ENCODE data around the gene FKBP1A. TPM values are rescaled to one million over a fixed set of nuclear protein-coding genes. Genes with fewer than 3 reads are reported as not detected.

The FKBP1A gene
- total and polyA plus RNA-seq, 3 donors from 2014 or later, result 90.9 to 182 (median 122) TPM

DNA sequence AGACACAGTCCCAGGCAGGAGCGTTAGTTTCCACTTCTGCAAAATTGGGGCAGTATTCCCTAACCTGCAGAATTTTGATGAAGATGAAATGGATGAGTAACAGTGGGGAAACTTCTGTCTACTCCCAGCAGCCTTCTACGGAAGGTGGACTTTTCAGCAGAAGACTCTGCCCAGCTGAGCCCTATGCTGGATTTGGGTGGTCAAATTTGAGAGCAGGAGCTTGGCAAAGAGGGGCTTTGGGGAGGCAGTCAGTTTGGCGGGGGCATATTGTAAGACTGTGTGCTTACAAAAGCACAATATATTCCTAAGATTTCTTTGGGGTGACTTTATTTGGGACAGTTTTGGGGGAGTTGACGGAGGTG is 58.5 kb downstream of the FKBP1A start:
- intact Hi-C loops (cut with DNase I; ENCODE audit: low total_unique reads), result no loop called here
- Histone ChIP-seq H3K27ac (no peak overlapping the region), H3K9me3 (no peaks in the 10 kb centered on the region), H3K4me1 (peaks cover 11% of the 10 kb centered on the region), H3K4me3 (no peak overlapping the region), H3K36me3 (ENCODE audit: low read depth, missing control alignments) (no peaks in the 10 kb centered on the region), H3K27me3 (no peaks in the 10 kb centered on the region)
- TF ChIP-seq POLR2A (IDR thresholded peaks at IDR 0.05), result no peak
- TF ChIP-seq, protein P1, sequence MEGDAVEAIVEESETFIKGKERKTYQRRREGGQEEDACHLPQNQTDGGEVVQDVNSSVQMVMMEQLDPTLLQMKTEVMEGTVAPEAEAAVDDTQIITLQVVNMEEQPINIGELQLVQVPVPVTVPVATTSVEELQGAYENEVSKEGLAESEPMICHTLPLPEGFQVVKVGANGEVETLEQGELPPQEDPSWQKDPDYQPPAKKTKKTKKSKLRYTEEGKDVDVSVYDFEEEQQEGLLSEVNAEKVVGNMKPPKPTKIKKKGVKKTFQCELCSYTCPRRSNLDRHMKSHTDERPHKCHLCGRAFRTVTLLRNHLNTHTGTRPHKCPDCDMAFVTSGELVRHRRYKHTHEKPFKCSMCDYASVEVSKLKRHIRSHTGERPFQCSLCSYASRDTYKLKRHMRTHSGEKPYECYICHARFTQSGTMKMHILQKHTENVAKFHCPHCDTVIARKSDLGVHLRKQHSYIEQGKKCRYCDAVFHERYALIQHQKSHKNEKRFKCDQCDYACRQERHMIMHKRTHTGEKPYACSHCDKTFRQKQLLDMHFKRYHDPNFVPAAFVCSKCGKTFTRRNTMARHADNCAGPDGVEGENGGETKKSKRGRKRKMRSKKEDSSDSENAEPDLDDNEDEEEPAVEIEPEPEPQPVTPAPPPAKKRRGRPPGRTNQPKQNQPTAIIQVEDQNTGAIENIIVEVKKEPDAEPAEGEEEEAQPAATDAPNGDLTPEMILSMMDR (IDR thresholded peaks at IDR 0.05), result no peak
- 84 to 98% methylated on average over 4 of the region's 4 CpGs for WGBS, 2 donors
- no peak for DNase-seq

DNA sequence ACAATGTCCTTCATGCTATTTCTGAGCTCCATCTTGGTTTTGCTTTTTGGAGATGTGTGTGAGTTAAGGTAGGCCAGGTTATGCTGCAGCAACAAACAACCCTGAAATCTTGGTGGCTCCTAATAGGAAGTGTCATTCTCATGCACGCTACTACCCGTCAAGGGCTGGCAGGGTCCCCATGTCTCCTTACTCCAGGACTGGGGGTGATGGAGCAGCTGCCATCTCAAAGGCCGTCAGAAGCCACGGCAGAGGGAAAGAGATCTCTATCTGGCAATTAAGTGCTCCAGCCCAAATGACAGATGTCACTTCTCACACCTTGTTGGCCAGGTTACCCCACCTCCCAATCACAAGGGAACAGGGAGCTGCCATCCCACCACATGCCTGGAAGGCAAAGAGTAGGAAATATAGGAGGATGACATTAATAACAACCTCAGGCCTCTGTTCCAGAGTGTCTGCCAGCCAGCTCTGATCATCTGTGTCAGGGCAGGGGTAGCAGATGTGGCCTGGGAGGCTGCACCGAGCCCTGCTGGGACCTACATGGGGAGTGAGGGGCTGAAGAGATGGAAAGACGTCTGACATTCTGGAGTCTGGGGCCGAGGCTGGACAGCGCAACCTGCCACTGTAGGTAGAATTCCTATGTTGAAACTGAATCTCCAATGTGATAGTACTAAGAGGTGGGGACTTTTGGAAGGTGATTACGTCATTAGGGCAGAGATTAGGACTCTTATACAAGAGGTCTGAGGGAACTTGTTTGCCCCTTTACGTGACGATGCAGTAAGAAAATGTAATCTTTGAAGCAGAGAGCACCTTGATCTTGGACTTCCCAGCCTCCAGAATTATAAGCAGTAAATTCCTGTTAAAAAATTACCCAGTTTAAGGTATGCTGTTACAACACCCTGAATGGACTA is 59.1 kb downstream of the FKBP1A start:
- Histone ChIP-seq H3K36me3 (ENCODE audit: low read depth, missing control alignments) (no peaks in the 10 kb centered on the region), H3K4me1 (peaks cover 16% of the 10 kb centered on the region), H3K9me3 (no peaks in the 10 kb centered on the region), H3K27ac (no peak overlapping the region), H3K4me3 (no peak overlapping the region), H3K27me3 (no peaks in the 10 kb centered on the region)
- no peak for DNase-seq
- intact Hi-C loops (cut with DNase I; ENCODE audit: low total_unique reads), result no loop called here
- WGBS, 2 donors, result 93 to 94% methylated on average over 7 to 11 of the region's 11 CpGs
- TF ChIP-seq, protein P1 (IDR thresholded peaks at IDR 0.05), result no peak
- TF ChIP-seq POLR2A (IDR thresholded peaks at IDR 0.05), result no peak

GRCh38 chr20:1332749-1333300 is 60.0 kb downstream of the FKBP1A start:
- DNase-seq, result no peak
- Histone ChIP-seq H3K4me3 (no peak overlapping the region), H3K27ac (no peak overlapping the region), H3K36me3 (ENCODE audit: low read depth, missing control alignments) (no peaks in the 10 kb centered on the region), H3K9me3 (no peaks in the 10 kb centered on the region), H3K27me3 (no peaks in the 10 kb centered on the region), H3K4me1 (peaks cover 25% of the 10 kb centered on the region)
- intact Hi-C loops (cut with DNase I; ENCODE audit: low total_unique reads), result no loop called here
- 89 to 94% methylated on average over 2 of the region's 2 CpGs for WGBS, 2 donors
- TF ChIP-seq POLR2A (IDR thresholded peaks at IDR 0.05), result no peak
- TF ChIP-seq, protein P1 (IDR thresholded peaks at IDR 0.05), result no peak

- Histone ChIP-seq H3K4me3 (no peak overlapping the region), H3K27ac (no peak overlapping the region), H3K27me3 (no peaks in the 10 kb centered on the region), H3K36me3 (ENCODE audit: low read depth, missing control alignments) (no peaks in the 10 kb centered on the region), H3K4me1 (peaks cover 30% of the 10 kb centered on the region), H3K9me3 (no peaks in the 10 kb centered on the region)
- intact Hi-C loops (cut with DNase I; ENCODE audit: low total_unique reads), result no loop called here
- 94 to 97% methylated on average over 6 of the region's 6 CpGs for WGBS, 2 donors
- TF ChIP-seq POLR2A (IDR thresholded peaks at IDR 0.05), result no peak
- TF ChIP-seq, protein P1 (IDR thresholded peaks at IDR 0.05), result no peak
- peak; percentile 7 for DNase-seq
Observed at GRCh38 chr20:1331801-1332453, 60.9 kb downstream of the FKBP1A start.

All from testis (tissue), 3 donors.